T-cell (primary cell): ENCODE measurements around the gene PARD3B. TPM values are rescaled to one million over a fixed set of nuclear protein-coding genes. Genes with fewer than 3 reads are reported as not detected.

Source experiments
- ATAC-seq, 4 experiments: fragments of 200-7000 bp in 3 of 4; fragments of 150-1000 bp in 1 of 4; cut with Tn5 transposase; replicated peaks in 1 of 4; 1 replicate in 3 of 4; 2 replicates in 1 of 4; pipeline ENCODE4 v1.10.0; 2021; ENCODE audit warnings: moderate library complexity in 3 of 4, mild to moderate bottlenecking in 2 of 4, moderate number of reproducible peaks in 1 of 4
- CTCF ChIA-PET, 2 donors: fragments of 300-600 bp; sonication (Branson Sonifier 250); formaldehyde crosslinking; loops; one replicate each; lab custom pipeline; 2022; ENCODE audit warnings: antibody characterized with exemption in 2 of 2; lab: Charles Lee
- POLR2A ChIA-PET, 2 donors: fragments of 300-600 bp; sonication (Branson Sonifier 250); formaldehyde crosslinking; loops; one replicate each; lab custom pipeline; 2022; ENCODE audit warnings: antibody characterized with exemption in 2 of 2; lab: Charles Lee
- DNase-seq, 35 experiments: peaks; one replicate each; pipeline versions ENCODE4 v3.0.0 to v3.0.0-alpha.2; 2013 to 2023
- H3K27ac ChIP-seq: one replicate; pipeline ENCODE4 v1.5.1; 2013; ENCODE audit warnings: low read length
- H3K27me3 ChIP-seq, 2 experiments: replicated peaks in 1 of 2; 1 replicate in 1 of 2; 2 replicates in 1 of 2; pipeline versions ENCODE4 v1.6.1 to v1.7.0; 2013; ENCODE audit warnings: low read length in 1 of 2, mixed read lengths in 1 of 2; ENCODE audit not compliant: control insufficient read depth in 2 of 2, insufficient read depth in 2 of 2; ENCODE audit errors: extremely low read depth in 1 of 2
- H3K36me3 ChIP-seq, 2 donors: 1 replicate in 1 of 2; 2 replicates in 1 of 2; pipeline versions ENCODE4 v1.6.1 to v1.7.0; 2013; ENCODE audit warnings: low read length in 1 of 2; ENCODE audit not compliant: control insufficient read depth in 2 of 2, insufficient read depth in 1 of 2; ENCODE audit errors: extremely low read depth in 1 of 2
- H3K4me1 ChIP-seq, 2 experiments: 1 replicate in 1 of 2; 2 replicates in 1 of 2; pipeline versions ENCODE4 v1.6.1 to v1.7.0; 2013; ENCODE audit warnings: low read length in 2 of 2, mixed read lengths in 1 of 2; ENCODE audit not compliant: insufficient read depth in 2 of 2, control insufficient read depth in 1 of 2; ENCODE audit errors: extremely low read depth in 1 of 2
- H3K4me3 ChIP-seq, 2 donors: 1 replicate in 1 of 2; 2 replicates in 1 of 2; pipeline versions ENCODE4 v1.5.1 to v1.7.0; 2013; ENCODE audit warnings: mild to moderate bottlenecking in 2 of 2, low read length in 1 of 2, moderate library complexity in 1 of 2; ENCODE audit not compliant: control insufficient read depth in 1 of 2; ENCODE audit errors: extremely low read depth in 1 of 2
- H3K9me3 ChIP-seq: 2 replicates; pipeline ENCODE4 v1.7.0; 2013
- H3K27ac Mint-ChIP-seq, 2 donors: one replicate each; pipeline ENCODE4 v1.8.0; 2020 to 2021; ENCODE audit warnings: mild to moderate bottlenecking in 2 of 2, mixed read lengths in 2 of 2
- H3K27me3 Mint-ChIP-seq, 2 donors: one replicate each; pipeline ENCODE4 v1.8.0; 2021 to 2022; ENCODE audit warnings: mixed read lengths in 2 of 2
- H3K36me3 Mint-ChIP-seq: one replicate; pipeline ENCODE4 v1.8.0; 2021; ENCODE audit warnings: mixed read lengths
- H3K4me1 Mint-ChIP-seq, 3 donors: one replicate each; pipeline ENCODE4 v1.8.0; 2020 to 2022; ENCODE audit warnings: mixed read lengths in 3 of 3, mild to moderate bottlenecking in 1 of 3
- H3K4me3 Mint-ChIP-seq, 3 donors: one replicate each; pipeline ENCODE4 v1.8.0; 2020 to 2022; ENCODE audit warnings: mild to moderate bottlenecking in 3 of 3, mixed read lengths in 3 of 3, moderate library complexity in 3 of 3
- H3K9me3 Mint-ChIP-seq, 3 donors: one replicate each; pipeline ENCODE4 v1.8.0; 2020 to 2022; ENCODE audit warnings: mixed read lengths in 3 of 3
- WGBS: methylation state at CpG from one replicate; pipeline ENCODE4 v1.1.5; 2013; ENCODE audit warnings: missing lambda C conversion rate; ENCODE audit not compliant: insufficient coverage; 5-methylcytosine and 5-hydroxymethylcytosine counted together
- total RNA-seq, 35 experiments: library from RNA in 6 of 35; stranded (reverse) in 6 of 35; fragments of 120-200 nt in 1 of 35; gene quantifications; one replicate each; pipeline versions ENCODE4 v1.2.1 to v1.2.4 and lab custom pipeline; 2013 to 2026

The PARD3B gene
- total RNA-seq, 5 donors from 2014 or later (not counting 1 experiment from before 2014, with no cell fraction given): 0.75 to 2.0 (median 1.6) TPM

- H3K9me3 Mint-ChIP-seq: no peaks in the 10 kb centered on the region
- H3K27ac Mint-ChIP-seq: no peak overlapping the region
- no peaks in the 10 kb centered on the region for H3K9me3 ChIP-seq
- H3K27me3 ChIP-seq: no peaks in the 10 kb centered on the region
- DNase-seq (no peak), ATAC-seq (no peak)
- no peak overlapping the region for H3K4me3 Mint-ChIP-seq
- H3K27me3 Mint-ChIP-seq: no peaks in the 10 kb centered on the region
- H3K27ac ChIP-seq: no peak overlapping the region
- H3K4me3 ChIP-seq: no peak overlapping the region
- peaks cover 21 to 22% (median 21%) of the 10 kb centered on the region in 3 donors for H3K4me1 Mint-ChIP-seq
- peaks cover 5 to 16% of the 10 kb centered on the region in 2 experiments for H3K4me1 ChIP-seq
- POLR2A ChIA-PET: no interaction called here
- H3K36me3 ChIP-seq: no peaks in the 10 kb centered on the region
- no peaks in the 10 kb centered on the region for H3K36me3 Mint-ChIP-seq
- WGBS: 92% methylated on average over 2 of the region's 3 CpGs
- CTCF ChIA-PET: interaction anchor here (0.5 to 2.2 kb wide), 3 partner anchors 13 to 690 kb away, joined by 3 to 8 read pairs (median 7); no protein-coding TSS in a partner anchor
Measured at GRCh38 chr2:205662206-205662965, 1117.1 kb downstream of the PARD3B start.

DNA sequence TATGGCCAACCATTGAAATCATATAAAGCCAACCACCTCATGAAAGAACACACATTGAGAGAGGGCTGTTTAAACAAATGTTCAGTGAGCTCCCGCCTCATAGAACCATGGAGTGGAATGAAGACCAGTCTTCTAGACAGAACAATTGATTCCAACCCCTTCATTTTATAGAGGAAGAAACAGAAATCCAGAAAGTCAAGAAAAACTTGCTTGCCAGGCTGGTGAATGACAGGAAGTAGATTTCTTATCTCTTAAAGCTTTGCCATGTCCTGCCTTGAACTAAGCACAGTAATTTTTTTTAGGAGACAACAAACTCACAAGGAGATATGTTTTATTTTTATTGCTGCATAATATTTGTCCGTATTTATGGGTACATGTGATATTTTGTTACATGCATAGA, 1120.5 kb downstream of the PARD3B start:
- H3K36me3 Mint-ChIP-seq: no peaks in the 10 kb centered on the region
- Histone ChIP-seq H3K27ac (no peak overlapping the region), H3K4me3 (no peak overlapping the region), H3K9me3 (no peaks in the 10 kb centered on the region), H3K27me3 (no peaks in the 10 kb centered on the region), H3K36me3 (no peaks in the 10 kb centered on the region), H3K4me1 (peaks cover 3 to 7% of the 10 kb centered on the region in 2 experiments)
- H3K4me1 Mint-ChIP-seq: peaks cover 9 to 14% (median 11%) of the 10 kb centered on the region in 3 donors
- ChIA-PET CTCF (no interaction called here), POLR2A (interaction anchor here in 1 of 2 donors (0.7 kb wide), 1 partner anchor 22 kb away, joined by 3 read pairs; no protein-coding TSS in a partner anchor)
- no CpG with 5 or more reads among the region's 2 CpGs for WGBS
- H3K9me3 Mint-ChIP-seq: no peaks in the 10 kb centered on the region
- H3K4me3 Mint-ChIP-seq: no peak overlapping the region
- H3K27ac Mint-ChIP-seq: no peak overlapping the region
- H3K27me3 Mint-ChIP-seq: peaks cover 4% of the 10 kb centered on the region in 2 donors
- no peak for DNase-seq
- ATAC-seq: no peak
